Forelimb muscle (tissue), 1 donor: ENCODE measurements around the gene PREPL. TPM values are rescaled to one million over a fixed set of nuclear protein-coding genes. Genes with fewer than 3 reads are reported as not detected.

ENCODE experiments used
- DNase-seq: peaks from one replicate; pipeline ENCODE4 v3.0.0-alpha.2; 2013; ENCODE audit warnings: low read depth
- polyA plus RNA-seq: library from polyadenylated mRNA; unstranded; fragments of 120-200 nt; gene quantifications from one replicate; pipeline ENCODE4 v1.2.1, GENCODE V29; 2013; ENCODE audit not compliant: insufficient read length

The PREPL gene
- polyA plus RNA-seq, 1 donor = 177 TPM

DNA sequence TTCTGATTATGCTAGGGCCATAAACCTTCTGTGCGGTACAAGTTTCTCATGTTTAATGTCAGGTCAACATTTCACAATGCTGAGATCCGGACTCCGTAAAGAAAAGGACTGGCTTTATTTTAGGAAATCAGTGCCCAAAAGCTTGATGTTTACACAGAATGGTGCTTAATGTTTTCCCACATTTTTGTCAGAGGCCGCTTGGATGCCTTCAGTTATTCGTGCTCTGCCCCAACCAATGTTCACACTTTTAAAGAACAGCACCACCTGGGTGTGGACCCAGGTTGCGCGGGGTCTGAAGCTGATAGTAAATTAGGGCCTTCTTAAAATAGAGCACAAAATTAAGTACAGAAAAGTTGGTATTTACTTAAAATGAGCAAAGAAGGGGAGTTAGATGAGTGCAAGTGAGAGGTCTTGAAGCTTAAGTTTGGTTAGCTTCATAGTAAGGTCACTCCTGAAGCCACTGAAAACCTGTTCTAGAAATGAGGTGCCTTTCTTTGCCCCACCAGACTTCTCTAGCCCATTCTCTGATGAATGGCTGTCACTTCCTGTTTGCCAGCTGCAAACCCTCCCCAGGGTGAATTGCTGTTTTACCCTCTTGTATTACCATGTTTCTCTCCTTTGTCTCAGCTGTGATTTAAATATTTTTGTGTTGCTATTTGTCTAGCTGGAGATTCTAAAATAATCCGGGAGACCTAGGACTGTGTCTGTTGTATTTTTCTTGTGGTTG is 65.5 kb downstream of the PREPL start:
- no peak for DNase-seq

DNA sequence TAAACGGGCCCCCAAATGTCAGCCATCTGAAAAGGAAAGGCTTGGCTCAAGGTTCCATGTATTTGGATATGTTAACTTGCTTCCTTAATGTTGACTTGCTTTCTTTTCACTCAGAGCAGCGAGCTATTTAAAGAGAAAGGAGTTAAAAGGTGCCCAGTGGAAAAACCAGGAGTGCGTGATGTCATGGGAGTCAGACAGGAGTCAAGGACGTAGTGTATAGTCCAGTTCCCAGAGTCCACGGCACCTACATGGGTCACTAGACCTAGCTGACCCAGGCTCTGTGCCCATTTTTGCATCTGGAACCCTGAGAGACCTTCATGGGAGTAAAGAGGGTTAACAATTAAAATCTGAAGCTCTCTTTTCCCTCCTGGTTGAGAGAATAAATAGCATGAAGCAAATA is 66.2 kb downstream of the PREPL start:
- no peak for DNase-seq

DNA sequence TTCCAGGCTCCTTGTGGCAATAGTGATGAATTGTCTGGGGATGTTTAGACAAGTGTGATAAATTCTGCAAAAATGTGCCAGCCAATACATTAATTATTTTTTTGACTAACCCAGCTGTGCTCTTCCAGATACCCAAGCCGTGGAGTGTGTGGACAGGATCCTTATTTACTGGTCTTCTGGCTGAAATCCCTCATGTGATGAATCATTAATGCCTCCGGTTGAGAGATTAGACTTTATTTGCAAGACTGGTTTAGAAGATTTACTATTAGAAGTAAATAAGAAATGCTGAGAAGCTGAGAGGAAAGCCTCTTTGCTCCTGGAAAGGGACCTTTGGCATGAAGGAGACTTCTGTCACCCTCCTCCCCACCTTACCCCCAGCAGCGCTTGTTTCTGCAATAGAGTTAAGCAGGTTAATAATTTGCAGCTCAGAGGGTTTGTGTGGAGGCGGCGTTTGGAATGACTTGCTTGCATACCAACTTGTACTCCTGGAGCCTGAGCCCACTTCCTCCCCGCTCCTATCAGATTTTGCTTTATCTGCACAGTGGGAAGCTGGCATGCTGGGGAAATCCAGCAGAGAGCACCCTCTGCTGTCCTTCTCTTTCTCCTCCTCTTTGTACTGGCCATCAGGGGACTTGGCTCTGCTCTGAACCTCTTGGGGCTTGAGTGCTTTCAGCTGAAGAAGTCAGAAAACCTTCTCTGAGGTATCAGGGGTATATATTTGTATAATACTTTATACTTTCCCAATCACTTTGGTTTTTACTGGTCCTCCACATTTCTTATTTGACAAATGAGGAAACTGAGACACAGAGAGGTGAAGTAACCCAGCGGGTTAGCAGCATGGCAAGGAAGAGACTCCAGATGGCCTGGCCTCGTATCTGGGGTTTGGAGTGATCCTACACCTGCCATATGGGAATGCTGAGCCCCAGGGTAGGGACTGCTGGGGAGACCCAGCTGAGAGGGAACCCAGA is 69.7 kb downstream of the PREPL start:
- DNase-seq = no peak

DNA sequence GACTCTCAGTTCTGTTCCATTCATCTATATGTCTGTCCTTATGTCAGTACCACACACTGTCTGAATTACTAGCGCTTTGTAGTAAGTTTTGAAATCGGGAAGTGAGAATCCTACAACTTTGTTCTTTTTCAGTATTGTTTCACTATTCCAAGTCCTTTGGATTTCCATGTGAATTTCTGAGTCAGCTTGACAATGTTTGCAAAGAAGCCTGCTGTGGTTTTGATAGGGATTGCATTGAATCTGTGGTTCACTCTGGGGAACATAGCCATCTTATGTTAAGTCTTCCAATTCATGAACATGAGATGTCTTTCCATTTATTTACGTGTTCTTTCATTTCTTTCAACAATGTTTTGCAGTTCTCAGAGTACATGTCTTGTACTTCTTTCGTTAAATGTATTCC is 71.0 kb downstream of the PREPL start:
- no peak for DNase-seq

DNA sequence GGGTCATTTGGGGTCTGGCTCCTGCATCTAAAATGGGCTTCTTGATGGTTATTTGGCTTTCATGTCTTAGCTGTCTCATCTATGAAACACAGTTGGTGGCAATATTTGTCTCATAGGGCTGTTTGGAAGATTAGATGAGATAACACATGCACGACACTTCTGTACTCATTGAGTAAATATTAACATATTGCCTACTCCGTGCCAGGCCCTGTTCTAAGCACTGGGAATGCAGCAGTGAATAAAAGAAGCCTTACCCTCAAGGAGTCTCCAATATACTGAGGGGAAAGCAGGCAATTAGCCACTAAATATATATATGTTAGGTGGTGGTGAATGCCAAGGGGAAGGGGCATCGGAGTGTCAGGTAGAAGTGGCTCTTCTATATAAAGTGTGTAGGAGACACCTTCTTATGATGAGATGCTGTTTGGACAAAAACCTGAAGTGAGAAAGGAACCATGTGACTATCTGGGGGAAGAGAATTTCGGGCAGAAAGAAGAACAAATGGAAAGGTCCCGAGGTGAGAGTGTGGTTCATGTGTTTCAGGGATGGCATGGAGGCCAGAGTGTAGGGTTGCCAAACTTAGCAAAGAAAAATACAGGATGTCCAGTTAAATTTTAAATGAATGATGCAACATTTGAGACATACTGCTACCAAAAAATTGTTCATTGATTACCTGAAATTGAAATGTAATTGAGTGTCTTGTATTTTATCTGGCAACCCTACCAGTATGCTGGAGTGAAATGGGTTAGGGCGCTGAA is 74.2 kb downstream of the PREPL start:
- no peak for DNase-seq

DNA sequence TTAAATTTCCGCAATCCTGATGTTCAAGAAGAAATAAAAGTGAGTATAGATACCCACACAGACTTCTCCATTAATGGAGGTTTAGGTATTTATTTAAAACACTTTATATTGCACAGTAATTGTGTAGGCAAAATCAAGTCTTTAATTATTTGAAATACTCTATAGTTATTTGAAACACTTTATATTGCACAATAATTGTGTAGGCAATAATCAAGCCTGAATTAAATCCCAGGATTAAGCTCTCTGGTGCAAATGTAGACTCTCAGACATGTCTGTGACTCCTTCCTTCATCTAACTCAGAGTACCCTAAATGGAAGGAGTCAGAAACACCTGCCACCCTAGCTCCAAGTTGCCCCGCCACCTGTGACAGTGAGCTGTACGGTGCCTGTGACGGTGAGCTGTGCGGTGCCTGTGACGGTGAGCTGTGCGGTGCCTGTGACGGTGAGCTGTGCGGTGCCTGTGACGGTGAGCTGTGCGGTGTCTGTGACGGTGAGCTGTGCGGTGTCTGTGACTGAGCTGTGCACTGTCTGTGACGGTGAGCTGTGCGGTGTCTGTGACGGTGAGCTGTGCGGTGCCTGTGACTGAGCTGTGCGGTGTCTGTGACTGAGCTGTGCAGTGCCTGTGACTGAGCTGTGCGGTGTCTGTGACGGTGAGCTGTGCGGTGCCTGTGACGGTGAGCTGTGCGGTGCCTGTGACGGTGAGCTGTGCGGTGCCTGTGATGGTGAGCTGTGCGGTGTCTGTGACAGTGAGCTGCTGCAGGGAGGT is 75.0 kb downstream of the PREPL start:
- DNase-seq = no peak

DNA sequence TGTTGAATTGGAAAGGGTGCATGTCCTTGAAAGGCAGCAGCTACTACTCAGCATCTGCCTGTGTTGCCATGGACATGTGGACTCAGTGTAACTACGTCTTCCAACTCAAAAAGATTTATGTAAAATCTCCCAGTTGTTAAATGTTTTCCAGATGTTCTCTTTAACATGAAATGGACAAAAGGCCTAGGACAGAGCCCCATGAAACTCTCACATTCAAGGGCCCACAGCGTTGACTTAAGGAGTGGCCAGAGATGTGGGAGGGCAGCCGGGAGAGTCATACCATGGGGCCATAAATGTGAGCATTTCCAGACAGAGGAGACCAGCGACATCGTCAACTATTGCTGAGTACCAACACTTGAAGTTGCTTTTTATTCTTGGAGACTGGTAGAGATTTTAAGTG is 76.1 kb downstream of the PREPL start:
- no peak for DNase-seq

DNA sequence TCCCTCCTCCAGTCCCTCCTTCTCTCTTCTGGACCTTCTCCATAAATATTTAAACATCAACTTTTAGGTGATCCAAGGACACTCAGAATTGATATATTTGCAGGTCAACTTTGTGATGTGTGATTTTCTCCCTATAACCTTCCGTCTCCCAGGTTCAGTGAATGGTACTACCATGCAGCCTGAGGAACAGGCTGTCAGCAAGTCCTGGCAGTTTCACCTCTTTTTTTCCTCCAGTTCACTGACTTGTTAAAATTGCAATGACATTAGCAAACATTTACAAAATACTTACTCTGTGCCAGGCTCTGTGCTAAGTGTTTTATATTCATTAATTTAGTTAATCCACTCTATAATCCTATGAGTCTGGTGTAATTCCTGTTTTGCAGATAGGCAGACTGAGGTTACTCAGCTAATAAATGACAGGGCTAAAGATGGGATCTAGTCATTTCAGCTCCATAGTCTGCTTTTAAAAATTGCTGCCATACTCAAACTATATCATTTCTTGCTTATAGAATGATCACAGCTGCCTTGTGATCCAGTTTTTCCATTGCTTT is 78.1 kb downstream of the PREPL start:
- no peak for DNase-seq

DNA sequence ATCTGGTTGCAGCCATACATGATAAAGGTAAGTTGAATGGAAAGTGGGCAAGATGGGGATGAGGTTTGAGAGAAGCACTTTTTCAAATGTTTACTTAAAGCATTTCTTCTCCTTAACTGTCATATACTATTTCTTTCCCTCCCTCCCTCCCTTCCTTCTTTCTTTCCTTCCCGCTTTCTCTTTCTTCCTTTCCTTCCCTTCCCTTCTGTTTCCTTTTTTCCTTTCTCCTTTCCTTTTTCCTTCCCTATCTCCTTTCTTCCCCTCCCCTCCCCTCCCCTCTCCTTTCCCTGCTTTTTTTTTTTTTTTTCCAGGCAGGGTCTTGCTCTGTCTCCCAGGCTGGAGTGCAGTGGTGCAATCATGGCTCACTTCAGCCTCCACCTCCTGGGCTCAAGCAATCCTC is 80.4 kb downstream of the PREPL start:
- no peak for DNase-seq

DNA sequence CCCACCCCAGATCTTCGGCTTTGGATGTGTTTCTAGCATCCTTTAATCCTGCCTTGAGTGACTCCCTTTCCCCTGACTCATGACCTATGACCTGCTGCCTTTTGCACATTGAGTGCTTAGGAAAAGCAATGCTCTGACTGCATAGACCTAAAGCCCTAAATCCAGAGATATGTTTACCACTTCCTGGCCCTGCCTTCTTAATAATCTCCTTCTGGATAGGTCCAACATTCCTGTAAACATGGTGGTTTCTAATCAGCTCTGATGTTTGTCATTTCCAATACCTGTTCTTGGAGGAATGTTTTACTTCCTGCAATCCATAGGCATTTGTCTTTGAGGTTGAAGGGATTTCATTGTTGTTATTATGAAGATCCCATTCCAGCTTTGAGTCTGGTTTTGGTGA is 83.8 kb downstream of the PREPL start:
- no peak for DNase-seq

DNA sequence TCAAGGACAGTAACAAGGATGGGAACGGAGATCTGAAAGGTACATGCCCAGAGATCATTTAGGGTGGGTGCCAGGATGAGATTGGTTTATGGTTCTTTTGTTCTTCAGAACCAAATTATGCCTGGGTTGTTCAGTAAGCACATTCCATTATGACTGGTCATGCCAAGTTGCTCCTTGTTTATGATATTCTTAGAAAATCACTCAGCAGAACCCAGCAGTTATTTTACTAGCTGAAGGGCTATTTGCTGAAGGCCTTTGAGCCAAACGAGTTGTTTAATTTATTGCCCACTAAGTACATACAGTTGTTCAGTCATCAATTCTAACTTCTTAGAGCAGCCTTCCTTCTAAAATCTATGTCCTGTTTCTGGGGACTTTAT is 85.4 kb downstream of the PREPL start:
- no peak for DNase-seq

DNA sequence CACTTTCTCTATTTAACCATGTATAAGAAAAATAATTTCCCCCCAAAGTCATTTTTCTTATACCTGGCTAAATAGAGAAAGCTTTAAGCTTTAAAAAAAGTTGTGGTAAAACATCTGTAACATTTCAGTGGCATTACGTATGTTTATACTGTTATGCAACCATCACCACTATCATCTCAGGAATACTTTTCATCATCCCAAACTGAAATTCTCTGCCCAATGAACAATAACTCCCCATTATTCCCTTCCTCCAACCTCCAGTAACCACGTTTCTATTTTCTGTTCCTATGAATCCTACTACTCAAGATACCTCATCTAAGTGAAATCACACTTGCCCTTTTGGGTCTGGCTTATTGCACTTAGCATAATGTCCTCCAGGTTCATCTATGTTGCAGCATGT is 87.7 kb downstream of the PREPL start:
- DNase-seq = no peak

DNA sequence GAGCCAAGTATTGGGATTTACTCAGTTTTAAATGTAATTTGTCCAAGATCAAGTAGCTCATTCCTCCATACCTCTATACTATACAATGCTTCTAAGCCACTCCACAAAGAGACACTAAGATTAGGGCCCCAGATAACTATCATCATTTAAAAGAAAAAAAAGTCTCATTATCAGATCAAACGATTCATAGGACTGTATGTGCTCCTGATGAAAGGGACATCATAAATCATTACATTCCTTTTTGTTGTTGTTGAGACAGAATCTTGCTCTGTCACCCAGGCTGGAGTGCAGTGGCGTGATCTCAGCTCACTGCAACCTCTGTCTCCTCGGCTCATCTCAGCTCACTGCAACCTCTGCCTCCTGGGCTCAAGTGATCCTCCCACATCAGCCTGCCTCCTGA is 88.2 kb downstream of the PREPL start:
- no peak for DNase-seq

DNA sequence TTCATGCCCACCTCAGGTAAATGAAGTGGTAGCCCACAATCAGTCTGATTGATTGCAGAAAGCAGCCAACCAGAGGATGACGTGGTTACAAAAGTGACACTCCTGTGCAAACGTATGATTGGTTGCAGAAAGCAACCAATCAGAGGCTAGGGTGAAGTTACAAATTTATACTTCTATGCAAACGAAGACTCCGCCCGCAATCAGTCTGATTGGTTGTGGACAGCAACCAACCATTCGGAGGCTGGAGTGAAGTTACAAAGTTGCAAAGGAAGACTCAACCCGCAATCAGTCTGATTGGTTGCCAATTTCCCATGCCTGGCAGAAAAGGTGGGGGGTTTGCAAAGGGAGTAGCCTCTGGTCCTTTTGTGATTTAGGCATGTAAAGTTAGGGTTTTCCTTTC is 90.0 kb downstream of the PREPL start:
- DNase-seq = no peak

DNA sequence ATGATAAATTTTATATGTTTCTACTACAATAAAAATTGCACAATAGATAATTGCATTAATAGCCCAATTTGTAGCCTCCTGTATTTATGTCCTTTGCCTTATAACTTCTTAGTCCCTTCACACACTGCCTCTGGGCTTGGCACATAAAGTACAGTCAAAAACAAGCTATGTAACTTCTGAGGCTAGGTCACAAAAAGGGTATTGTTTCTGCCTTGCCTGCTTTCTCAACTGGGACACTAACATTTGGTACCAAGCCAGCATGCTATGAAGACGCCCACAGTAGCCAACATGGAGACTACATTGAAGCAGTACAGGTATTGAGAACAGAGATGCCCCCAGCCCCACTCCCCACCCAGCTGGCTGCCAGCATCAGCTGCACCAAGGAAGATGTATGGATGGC is 91.5 kb downstream of the PREPL start:
- DNase-seq = no peak

DNA sequence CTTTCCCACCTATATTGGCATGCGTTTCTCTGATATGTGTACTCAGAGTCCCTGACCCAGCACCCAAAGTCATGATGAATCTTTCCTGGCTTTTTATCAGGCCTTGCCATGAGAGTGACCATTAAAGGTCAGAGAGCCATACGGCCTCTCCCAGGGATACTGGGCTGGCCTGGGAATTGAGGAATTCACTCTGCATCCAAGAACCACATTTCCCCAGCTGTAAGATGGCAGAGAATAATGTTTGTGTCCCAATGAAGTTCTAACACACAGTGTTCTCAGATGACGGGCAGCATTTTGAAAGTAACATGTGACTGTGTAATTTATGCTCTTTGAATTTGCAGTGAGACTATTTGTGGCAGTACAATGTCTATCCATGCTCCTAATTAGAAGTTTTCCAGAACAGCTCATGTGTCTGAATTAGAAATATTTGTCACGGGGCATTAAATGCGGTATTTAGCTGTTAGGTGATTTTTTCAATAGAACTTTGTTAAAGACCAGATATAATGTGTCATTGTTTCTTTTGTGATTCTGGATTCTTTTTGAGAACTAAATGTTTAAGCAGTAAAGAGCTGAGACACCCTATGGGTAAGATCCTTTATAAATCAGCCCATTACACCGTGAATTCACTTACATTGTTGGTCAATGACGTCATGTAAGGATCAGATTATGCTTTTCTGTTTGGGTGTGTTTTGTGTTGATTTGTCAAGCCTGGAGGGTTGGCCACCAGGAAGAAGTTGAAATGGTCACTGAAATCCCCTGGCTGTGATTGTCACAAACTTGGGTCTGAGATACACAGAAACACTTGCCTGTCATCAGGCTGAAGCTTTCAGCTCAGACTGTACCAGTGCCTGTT is 93.3 kb downstream of the PREPL start:
- DNase-seq = no peak
